ENCODE measurements around the gene TRMT13. TPM values are rescaled to one million over a fixed set of nuclear protein-coding genes. Genes with fewer than 3 reads are reported as not detected.

TRMT13 gene
- total RNA-seq, 4 donors from 2014 or later, result 3.7 to 25.4 (median 16.7) TPM

GRCh38 chr1:100131623-100132022 is 1.3 kb upstream of the TRMT13 start:
- Histone ChIP-seq H3K4me1 (peaks cover 15 to 20% (median 16%) of the 10 kb centered on the region in 4 donors), H3K27me3 (no peaks in the 10 kb centered on the region), H3K36me3 (no peaks in the 10 kb centered on the region), H3K9me3 (no peaks in the 10 kb centered on the region), H3K27ac (peak overlapping the region in 1 of 4 donors; percentile 82), H3K4me3 (peak overlapping the region in 2 of 4 donors; percentile 61 to 99)
- in situ Hi-C loops (cut with MboI; ENCODE audit: low pct_ligation_motif_present in 1 of 4, low pct_unique_long_range_greater_than_20kb in 1 of 4, low sequenced_read_pairs in 3 of 4), result loop anchor here in 1 of 4 donors (25.0 kb wide), 1 partner anchor 331 kb away; no protein-coding TSS in a partner anchor
- no peak for DNase-seq
- WGBS, 2 donors (ENCODE audit: low coverage in 1 of 2), result 72 to 84% methylated on average over 7 to 8 of the region's 8 CpGs
- intact Hi-C loops (cut with DNase I; ENCODE audit: low total_unique reads), result loop anchor here (5.0 kb wide), 1 partner anchor 136 kb away; the partner anchor contains the start of gene RTCA
- no peak for TF ChIP-seq EP300 (IDR thresholded peaks at IDR 0.05; ENCODE audit: low read depth)
- TF ChIP-seq POLR2A (IDR thresholded peaks at IDR 0.05), result no peak
- TF ChIP-seq CTCF (IDR thresholded peaks at IDR 0.05), result no peak

GRCh38 chr1:100134872-100135271 is 1.9 kb downstream of the TRMT13 start:
- no peak overlapping the region for H3K27ac ChIP-seq
- H3K4me1 ChIP-seq, result peaks cover 15 to 20% (median 16%) of the 10 kb centered on the region in 4 donors
- in situ Hi-C loops (cut with MboI; ENCODE audit: low pct_ligation_motif_present in 1 of 4, low pct_unique_long_range_greater_than_20kb in 1 of 4, low sequenced_read_pairs in 3 of 4) (loop anchor here in 1 of 4 donors (25.0 kb wide), 1 partner anchor 327 kb away; no protein-coding TSS in a partner anchor), intact Hi-C loops (cut with DNase I; ENCODE audit: low total_unique reads) (loop anchor here (5.0 kb wide), 1 partner anchor 132 kb away; the partner anchor contains the start of gene RTCA)
- H3K36me3 ChIP-seq, result peaks cover 0 to 29% (median 11%) of the 10 kb centered on the region in 4 donors
- TF ChIP-seq CTCF (IDR thresholded peaks at IDR 0.05) (no peak), POLR2A (IDR thresholded peaks at IDR 0.05) (no peak), EP300 (IDR thresholded peaks at IDR 0.05; ENCODE audit: low read depth) (no peak), POLR2AphosphoS5 (IDR thresholded peaks at IDR 0.05) (no peak)
- no peak for DNase-seq
- H3K27me3 ChIP-seq, result no peaks in the 10 kb centered on the region
- WGBS, 2 donors (ENCODE audit: low coverage in 1 of 2), result 71 to 83% methylated on average over 3 of the region's 3 CpGs
- H3K4me3 ChIP-seq, result no peak overlapping the region
- H3K9me3 ChIP-seq, result no peaks in the 10 kb centered on the region

- in situ Hi-C loops (cut with MboI; ENCODE audit: low pct_ligation_motif_present in 1 of 4, low pct_unique_long_range_greater_than_20kb in 1 of 4, low sequenced_read_pairs in 3 of 4), result loop anchor here in 1 of 4 donors (25.0 kb wide), 1 partner anchor 325 kb away; no protein-coding TSS in a partner anchor
- H3K36me3 ChIP-seq, result peaks cover 0 to 52% (median 21%) of the 10 kb centered on the region in 4 donors
Measured at GRCh38 chr1:100137602-100138001, 4.6 kb downstream of the TRMT13 start.

GRCh38 chr1:100141192-100141591 is 8.2 kb downstream of the TRMT13 start:
- Histone ChIP-seq H3K4me3 (no peak overlapping the region), H3K36me3 (peaks cover 0 to 82% (median 34%) of the 10 kb centered on the region in 4 donors), H3K27ac (no peak overlapping the region), H3K9me3 (no peaks in the 10 kb centered on the region), H3K27me3 (no peaks in the 10 kb centered on the region), H3K4me1 (no peaks in the 10 kb centered on the region)
- no peak for DNase-seq
- in situ Hi-C loops (cut with MboI; ENCODE audit: low pct_ligation_motif_present in 1 of 4, low pct_unique_long_range_greater_than_20kb in 1 of 4, low sequenced_read_pairs in 3 of 4), result loop anchor here in 1 of 4 donors (25.0 kb wide), 1 partner anchor 321 kb away; no protein-coding TSS in a partner anchor
- no peak for TF ChIP-seq POLR2AphosphoS5 (IDR thresholded peaks at IDR 0.05)
- no peak for TF ChIP-seq POLR2A (IDR thresholded peaks at IDR 0.05)
- TF ChIP-seq EP300 (IDR thresholded peaks at IDR 0.05; ENCODE audit: low read depth), result no peak
- TF ChIP-seq CTCF (IDR thresholded peaks at IDR 0.05), result no peak
- intact Hi-C loops (cut with DNase I; ENCODE audit: low total_unique reads), result no loop called here
- WGBS, 2 donors (ENCODE audit: low coverage in 1 of 2), result 92 to 100% methylated on average over 2 to 4 of the region's 4 CpGs

More at GRCh38 chr1:100137602-100138001, 4.6 kb downstream of the TRMT13 start:
- 93 to 95% methylated on average over 2 of the region's 2 CpGs for WGBS, 2 donors (ENCODE audit: low coverage in 1 of 2)
- no peaks in the 10 kb centered on the region for H3K27me3 ChIP-seq
- H3K4me3 ChIP-seq, result no peak overlapping the region
- intact Hi-C loops (cut with DNase I; ENCODE audit: low total_unique reads), result no loop called here
- DNase-seq, result no peak
- no peak overlapping the region for H3K27ac ChIP-seq
- no peaks in the 10 kb centered on the region for H3K9me3 ChIP-seq
- H3K4me1 ChIP-seq, result peaks cover 6 to 12% (median 9%) of the 10 kb centered on the region in 4 donors
- TF ChIP-seq POLR2A (IDR thresholded peaks at IDR 0.05), result no peak
- TF ChIP-seq CTCF (IDR thresholded peaks at IDR 0.05), result no peak
- TF ChIP-seq EP300 (IDR thresholded peaks at IDR 0.05; ENCODE audit: low read depth), result no peak
- no peak for TF ChIP-seq POLR2AphosphoS5 (IDR thresholded peaks at IDR 0.05)

Data from transverse colon (tissue), 4 donors.